ENCODE results near the gene IQSEC1.

GRCh38 chr3:12897381-12898289 lies 175.6 kb downstream of the IQSEC1 start:
- TF ChIP-seq RFX5 (IDR thresholded peaks at IDR 0.05) (no peak), MAX (IDR thresholded peaks at IDR 0.05) (no peak), CTCF (IDR thresholded peaks at IDR 0.05) (no peak), HEYL (CRISPR knock-in tag; IDR thresholded peaks at IDR 0.05) (no peak), PBX3 (IDR thresholded peaks at IDR 0.05) (no peak), TP53 (CRISPR knock-in tag; IDR thresholded peaks at IDR 0.05) (no peak), POLR2AphosphoS2 (conservative IDR thresholded peaks at IDR 0.05; ENCODE audit: low read length) (no peak)

All from A549 (cell line).